K562 (cell line): ENCODE results near the gene SCN1B. TPM values are rescaled to one million over a fixed set of nuclear protein-coding genes. Genes with fewer than 3 reads are reported as not detected.

ENCODE experiments used
- ATAC-seq: fragments of 200-7000 bp; cut with Tn5 transposase; 3 replicates; pipeline ENCODE4 v1.9.1; 2020; ENCODE audit warnings: moderate library complexity
- BruUV-seq: library from RNA; stranded (reverse); fragments of 400-500 nt; replicated peaks from 2 replicates; lab custom pipeline; 2021; lab: Mats Ljungman, UMichigan
- CTCF ChIA-PET: fragments of 300-600 bp; formaldehyde crosslinking; extraction: SDS; loops from one replicate; lab custom pipeline; 2021; ENCODE audit warnings: low intra/inter-chr PET ratio; lab: Yijun Ruan, JAX
- POLR2A ChIA-PET: fragments of 300-600, 350-650 bp; sonication (Branson Sonifier 250); formaldehyde crosslinking; extraction: SDS; loops from one replicate; lab custom pipeline; 2021; ENCODE audit warnings: antibody characterized with exemption, inconsistent platforms; lab: Yijun Ruan, JAX
- DNase-seq, 4 experiments: peaks; one replicate each; pipeline versions ENCODE4 v3.0.0 to v3.0.0-alpha.2; 2011 to 2018; ENCODE audit warnings: low spot score in 3 of 4, mixed read lengths in 3 of 4; ENCODE audit errors: extremely low read depth in 1 of 4
- FAIRE-seq: peaks from 2 replicates; lab custom pipeline; 2011; peaks lifted over from hg19 to GRCh38; lab: Jason Lieb, UNC
- H2AFZ ChIP-seq: 2 replicates; pipeline ENCODE4 v1.6.0; 2011; ENCODE audit warnings: low read depth, low read length, control low read depth, inconsistent platforms
- H3K27ac ChIP-seq: fragments of 200-600 bp; 3 replicates; pipeline ENCODE4 v1.8.0; 2011; ENCODE audit warnings: low read depth, mild to moderate bottlenecking, control low read depth, inconsistent platforms, low read length, moderate library complexity, mixed read lengths; ENCODE audit errors: extremely low read depth
- H3K27me3 ChIP-seq, 2 experiments: fragments of 300-600 bp in 1 of 2; 2 replicates in 1 of 2; 3 replicates in 1 of 2; pipeline versions ENCODE4 v1.6.0 to v1.8.0; 2011; ENCODE audit warnings: inconsistent platforms in 2 of 2, low read length in 2 of 2, mild to moderate bottlenecking in 1 of 2, mixed read lengths in 1 of 2, moderate library complexity in 1 of 2; ENCODE audit not compliant: control insufficient read depth in 2 of 2, insufficient read depth in 2 of 2
- H3K36me3 ChIP-seq: fragments of 300-600 bp; 3 replicates; pipeline ENCODE4 v1.8.0; 2011; ENCODE audit warnings: mild to moderate bottlenecking, low read length, inconsistent platforms; ENCODE audit not compliant: control insufficient read depth, insufficient read depth
- H3K4me1 ChIP-seq, 2 experiments: fragments of 200-600 bp in 1 of 2; replicated peaks in 1 of 2; 2 replicates in 1 of 2; 3 replicates in 1 of 2; pipeline versions ENCODE4 v1.5.1 to v1.8.0; 2011; ENCODE audit warnings: inconsistent platforms in 2 of 2, low read length in 2 of 2, mild to moderate bottlenecking in 1 of 2, mixed read lengths in 1 of 2, moderate library complexity in 1 of 2; ENCODE audit not compliant: control insufficient read depth in 2 of 2, insufficient read depth in 2 of 2
- H3K4me2 ChIP-seq: 2 replicates; pipeline ENCODE4 v1.6.1; 2011; ENCODE audit warnings: low read length, control low read depth, inconsistent platforms, mixed read lengths; ENCODE audit not compliant: insufficient read depth
- H3K4me3 ChIP-seq: fragments of 200-600 bp; sonication (generic), shearing (Covaris generic); 2 replicates; pipeline ENCODE4 v1.5.1; 2016; ENCODE audit warnings: control low read depth, inconsistent platforms
- H3K79me2 ChIP-seq: fragments of 200-600 bp; 3 replicates; pipeline ENCODE4 v1.8.0; 2011; ENCODE audit warnings: low read length, inconsistent platforms; ENCODE audit not compliant: control insufficient read depth, insufficient read depth
- H3K9ac ChIP-seq, 2 experiments: 2 replicates each; pipeline versions ENCODE4 v1.6.0 to v1.6.1; 2011; ENCODE audit warnings: low read depth in 2 of 2, low read length in 2 of 2, control low read depth in 1 of 2, inconsistent platforms in 1 of 2, mild to moderate bottlenecking in 1 of 2, mixed read lengths in 1 of 2; ENCODE audit not compliant: insufficient read depth in 1 of 2
- H3K9me1 ChIP-seq: one replicate; pipeline ENCODE4 v1.6.0; 2011; ENCODE audit warnings: inconsistent platforms, mild to moderate bottlenecking, low read length, moderate library complexity; ENCODE audit not compliant: control insufficient read depth, insufficient read depth
- H3K9me3 ChIP-seq: replicated peaks from 2 replicates; pipeline ENCODE4 v1.5.1; 2011; ENCODE audit warnings: low read depth, low read length, inconsistent platforms; ENCODE audit not compliant: control insufficient read depth, insufficient read depth
- H4K20me1 ChIP-seq: replicated peaks from 2 replicates; pipeline ENCODE4 v1.6.1; 2011; ENCODE audit warnings: low read length, inconsistent platforms, mixed read lengths; ENCODE audit not compliant: control insufficient read depth, insufficient read depth
- ATF6 ChIP-seq: sonication (generic); formaldehyde crosslinking; IDR thresholded peaks from 2 replicates; pipeline ENCODE4 v1.4.0; 2020; ENCODE audit warnings: mild to moderate bottlenecking, missing genetic modification reagents
- CEBPZ ChIP-seq: fragments of 150-350 bp; IDR thresholded peaks from 2 replicates; pipeline ENCODE4 v1.6.1; 2014; ENCODE audit warnings: low read depth, mild to moderate bottlenecking, low read length, borderline replicate concordance
- EHMT2 ChIP-seq: fragments of 450-650 bp; IDR thresholded peaks from 2 replicates; pipeline ENCODE4 v1.6.1; 2018; ENCODE audit warnings: antibody characterized with exemption
- ERF ChIP-seq: fragments of 450-650 bp; formaldehyde crosslinking; IDR thresholded peaks from 2 replicates; pipeline ENCODE4 v1.4.0; 2020; ENCODE audit warnings: mild to moderate bottlenecking, mixed read lengths
- GMEB1 ChIP-seq: fragments of 250-450 bp; sonication (Bioruptor Pico); IDR thresholded peaks from 2 replicates; pipeline ENCODE4 v1.4.0; 2020; ENCODE audit warnings: mild to moderate bottlenecking
- RHOXF2B ChIP-seq: fragments of 250-450 bp; sonication (Bioruptor Pico); conservative IDR thresholded peaks from 2 replicates; pipeline ENCODE4 v1.5.1; 2021
- ZNF239 ChIP-seq: fragments of 250-450 bp; sonication (Bioruptor Pico); IDR thresholded peaks from 2 replicates; pipeline ENCODE4 v1.4.0; 2020; ENCODE audit warnings: mild to moderate bottlenecking
- ZNF436 ChIP-seq: fragments of 250-450, 450-650 bp; sonication (Bioruptor Pico); formaldehyde crosslinking; IDR thresholded peaks from 2 replicates; pipeline ENCODE4 v1.7.0; 2020; ENCODE audit warnings: mild to moderate bottlenecking
- ZNF518B ChIP-seq: fragments of 250-450 bp; sonication (Bioruptor Pico); IDR thresholded peaks from 2 replicates; pipeline ENCODE4 v1.5.0; 2021; ENCODE audit warnings: mild to moderate bottlenecking, moderate library complexity
- ZNF77 ChIP-seq: fragments of 250-450 bp; sonication (Bioruptor Pico); IDR thresholded peaks from 2 replicates; pipeline ENCODE4 v1.5.0; 2020
- ZNF830 ChIP-seq: fragments of 250-450 bp; sonication (Bioruptor Pico); IDR thresholded peaks from 2 replicates; pipeline ENCODE4 v1.5.0; 2021; ENCODE audit warnings: mild to moderate bottlenecking
- WGBS: fragments of 100-300 bp; shearing (Covaris generic); methylation state at CpG from one replicate; pipeline ENCODE4 v1.1.6; 2016; ENCODE audit warnings: low coverage, mixed read lengths; ENCODE audit not compliant: insufficient coverage; ENCODE audit errors: missing lambda C conversion rate; 5-methylcytosine and 5-hydroxymethylcytosine counted together
- in situ Hi-C: fragments of 300-500 bp; cut with MboI; formaldehyde crosslinking; loops from 4 replicates; pipeline ENCODE4 v1.15.0; 2018; ENCODE audit warnings: inconsistent platforms, mixed read lengths
- intact Hi-C: fragments of 100-400 bp; cut with micrococcal nuclease; formaldehyde crosslinking; loops from 2 replicates; pipeline ENCODE4 v1.14.2; 2022
- polyA plus RNA-seq, 8 experiments: library from polyadenylated mRNA; depleted of rRNA in 4 of 8; stranded (reverse) in 5 of 8; unstranded in 3 of 8; fragments of >200 nt; fragmentation: Nextera tagmentation in 2 of 8; fragmentation: Illumina TruSeq in 1 of 8; extraction: Ambion mirVana in 2 of 8; extraction: Trizol in 1 of 8; gene quantifications; 2 replicates each; pipeline versions ENCODE4 v1.2.1 to v1.2.3, GENCODE V29; 2011 to 2014; ENCODE audit warnings: inconsistent platforms in 1 of 8, missing spikeins in 1 of 8
- total RNA-seq, 7 experiments: library from RNA; depleted of rRNA in 6 of 7; stranded (reverse); fragments of >200 nt in 6 of 7; fragmentation: Illumina TruSeq in 2 of 7; extraction: Trizol in 2 of 7; gene quantifications; 2 replicates each; pipeline versions ENCODE4 v1.2.1 to v1.2.3, GENCODE V29; 2011 to 2021; ENCODE audit warnings: low replicate concordance in 1 of 7

The SCN1B gene
- total and polyA plus RNA-seq, 9 of the 15 experiments (the other 6 are each of a cell fraction or from before 2014, with no cell fraction given) = 0.03 to 2.5 (median 0.91) TPM

- WGBS = 44% methylated on average over 5 of the region's 10 CpGs
- Histone ChIP-seq H3K27me3 (peaks cover 0 to 2% of the 10 kb centered on the region in 2 experiments; a peak in 2 of 5 replicates), H3K4me1 (peaks cover 5 to 10% of the 10 kb centered on the region in 2 experiments; a peak in 3 of 5 replicates), H3K27ac (no peak overlapping the region), H3K9me3 (peaks cover 5% of the 10 kb centered on the region; the same call in 1 of the 2 replicates), H3K36me3 (no peaks in the 10 kb centered on the region), H2AFZ (no peak overlapping the region), H3K4me3 (no peak overlapping the region), H4K20me1 (no peaks in the 10 kb centered on the region), H3K4me2 (no peak overlapping the region), H3K79me2 (no peaks in the 10 kb centered on the region), H3K9ac (no peak overlapping the region), H3K9me1 (no peaks in the 10 kb centered on the region)
- no peak for DNase-seq
- BruUV-seq = no TSS peak
- in situ Hi-C loops = loop anchor here (5.0 kb wide), 1 partner anchor 62 kb away; no protein-coding TSS in a partner anchor
- ChIA-PET POLR2A (interaction anchor here (0.6 kb wide), 1 partner anchor 96 kb away, joined by 4 read pairs; no protein-coding TSS in a partner anchor), CTCF (no interaction called here)
- no peak for FAIRE-seq
- ATAC-seq = no peak
- intact Hi-C loops = no loop called here
- TF ChIP-seq ZNF830 (CRISPR knock-in tag) = no peak
- TF ChIP-seq ZNF77 (CRISPR knock-in tag) = no peak
- TF ChIP-seq ZNF239 (CRISPR knock-in tag) = no peak
- no peak for TF ChIP-seq ERF
- no peak for TF ChIP-seq ZNF436
- no peak for TF ChIP-seq GMEB1
- TF ChIP-seq RHOXF2B = no peak
- no peak for TF ChIP-seq CEBPZ
- TF ChIP-seq EHMT2 = no peak
- no peak for TF ChIP-seq ZNF518B (CRISPR knock-in tag)
- TF ChIP-seq ATF6 (CRISPR knock-in tag) = no peak
Measured at GRCh38 chr19:35065574-35065973, 35.3 kb downstream of the SCN1B start.
